NCI-H1694 treated with DMSO at 0.1 percent for 48 hours (cell line): ENCODE data around the gene RTF2.
A peak's percentile ranks its signal among the peaks of the same experiment; 100 is the strongest.

Experiments used
- DNase-seq: peaks from one replicate; lab custom pipeline; 2025; lab: John Stamatoyannopoulos, UW

The RTF2 gene, protein sequence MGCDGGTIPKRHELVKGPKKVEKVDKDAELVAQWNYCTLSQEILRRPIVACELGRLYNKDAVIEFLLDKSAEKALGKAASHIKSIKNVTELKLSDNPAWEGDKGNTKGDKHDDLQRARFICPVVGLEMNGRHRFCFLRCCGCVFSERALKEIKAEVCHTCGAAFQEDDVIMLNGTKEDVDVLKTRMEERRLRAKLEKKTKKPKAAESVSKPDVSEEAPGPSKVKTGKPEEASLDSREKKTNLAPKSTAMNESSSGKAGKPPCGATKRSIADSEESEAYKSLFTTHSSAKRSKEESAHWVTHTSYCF

DNA sequence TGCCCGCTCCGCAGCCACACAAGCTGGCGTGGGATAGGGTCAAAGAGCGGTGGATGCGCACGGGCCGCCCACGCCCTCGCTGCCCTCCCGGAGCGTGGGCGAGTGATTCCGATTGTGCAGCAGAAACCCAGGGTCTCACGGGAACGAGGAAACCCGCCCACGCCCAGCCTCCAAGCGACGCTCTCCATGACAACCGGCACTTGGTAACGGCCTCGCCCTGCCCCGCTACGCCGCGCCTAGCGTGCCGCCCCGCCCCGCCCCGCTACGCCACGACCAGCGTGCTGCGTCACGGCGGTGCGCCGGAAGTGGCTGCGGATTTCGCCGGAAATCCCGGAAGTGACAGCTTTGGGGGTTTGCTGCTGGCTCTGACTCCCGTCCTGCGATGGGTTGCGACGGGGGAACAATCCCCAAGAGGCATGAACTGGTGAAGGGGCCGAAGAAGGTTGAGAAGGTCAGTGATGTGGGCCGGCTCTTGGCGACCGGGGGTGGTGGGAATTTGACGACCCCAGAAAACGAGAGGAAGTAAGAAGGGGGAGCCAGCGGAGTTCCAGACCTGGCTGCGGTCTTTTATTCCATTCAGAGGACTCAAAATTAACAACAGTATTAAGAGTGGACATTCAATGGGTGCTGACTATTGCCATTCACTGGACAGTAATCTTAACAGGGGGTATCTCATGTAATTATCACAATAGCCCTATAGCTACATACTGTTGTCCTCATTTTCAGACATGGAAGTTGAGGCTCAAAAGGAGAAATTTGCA, at the start of gene RTF2:
RTF2 (plus strand) TSS at position 312 of the 761 bp plus-strand sequence; CDS start at position 383, 71 bp downstream.
- peak; percentile 43 for DNase-seq

DNA sequence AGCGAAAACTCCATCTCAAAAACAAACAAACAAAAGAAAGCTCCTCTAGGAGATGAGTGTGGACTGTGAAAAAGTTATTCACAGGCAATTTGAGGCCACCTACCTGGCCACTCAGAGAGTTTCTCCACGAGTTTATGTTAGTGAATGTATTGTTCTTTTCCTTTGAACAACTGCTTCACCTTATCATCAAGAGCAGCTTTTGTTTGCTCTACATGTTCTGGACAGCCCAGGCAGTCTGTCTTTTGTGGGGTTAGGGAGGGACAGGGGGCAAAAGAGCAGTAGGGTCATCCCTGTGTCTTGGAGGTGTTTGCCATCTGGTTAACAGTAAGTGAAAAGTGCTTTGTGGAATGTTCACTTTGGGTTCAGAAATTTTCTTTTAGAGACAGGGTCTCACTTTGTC, 48.4 kb upstream of the RTF2 start:
- DNase-seq: no peak

- DNase-seq: no peak
These were observed 47.3 kb upstream of the RTF2 start for GRCh38 chr20:56420940-56421688.

- no peak for DNase-seq
These were observed 46.2 kb upstream of the RTF2 start for GRCh38 chr20:56422076-56422823.

DNA sequence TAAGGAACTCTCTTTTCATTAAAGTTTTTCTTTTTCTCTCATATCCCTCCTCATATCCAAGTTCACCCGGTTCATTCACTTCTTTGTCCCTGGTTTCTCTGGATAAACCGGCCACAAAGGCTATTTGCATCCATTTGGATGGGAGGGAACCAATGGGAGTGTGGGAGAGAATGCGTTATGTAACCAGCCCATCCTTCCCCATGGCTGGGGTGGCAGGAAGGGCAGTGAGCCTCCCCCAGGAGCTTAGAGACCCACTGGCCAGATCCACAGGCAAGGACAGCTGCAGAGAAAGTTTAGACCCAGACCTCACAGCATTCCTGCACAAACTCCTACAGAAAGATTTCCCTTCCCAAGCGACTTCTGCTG, 45.6 kb upstream of the RTF2 start:
- no peak for DNase-seq

DNA sequence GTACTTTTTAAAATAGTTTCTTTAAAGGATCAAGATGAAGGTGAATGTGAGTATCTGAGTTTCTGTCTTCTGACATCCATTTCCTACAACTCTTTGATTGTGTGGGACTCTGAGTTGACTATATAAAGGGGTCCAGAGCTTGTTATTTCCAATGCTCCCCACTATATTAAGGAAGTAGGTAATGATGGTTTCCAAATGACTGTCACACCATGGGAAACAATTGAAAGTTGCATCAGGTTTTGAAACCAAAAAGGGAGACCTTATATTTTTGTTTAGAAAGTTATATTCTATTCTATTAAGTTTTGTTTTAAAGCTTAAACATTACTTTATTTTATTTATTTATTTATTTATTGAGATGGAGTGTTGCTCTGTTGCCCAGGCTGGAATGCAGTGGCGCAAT, 45.2 kb upstream of the RTF2 start:
- DNase-seq: no peak

DNA sequence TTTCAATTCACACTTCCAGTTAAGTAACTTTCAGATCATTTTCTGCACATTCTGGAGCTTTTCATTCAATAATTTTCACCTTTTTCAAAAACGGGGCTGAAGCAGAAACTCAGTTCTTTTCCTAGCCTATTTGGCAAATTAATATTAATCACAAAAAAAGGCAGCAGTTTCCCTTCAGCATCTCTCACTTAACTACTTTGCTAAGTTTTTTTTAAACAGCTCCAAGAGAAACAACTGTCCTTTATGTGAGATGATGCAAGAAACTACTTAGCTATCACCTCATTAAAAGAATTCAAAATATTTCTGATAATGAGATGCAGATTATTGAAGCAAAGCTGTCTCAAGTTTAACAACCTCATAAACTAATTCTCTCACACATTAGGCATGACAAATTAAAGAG, 44.5 kb upstream of the RTF2 start:
- no peak for DNase-seq

DNA sequence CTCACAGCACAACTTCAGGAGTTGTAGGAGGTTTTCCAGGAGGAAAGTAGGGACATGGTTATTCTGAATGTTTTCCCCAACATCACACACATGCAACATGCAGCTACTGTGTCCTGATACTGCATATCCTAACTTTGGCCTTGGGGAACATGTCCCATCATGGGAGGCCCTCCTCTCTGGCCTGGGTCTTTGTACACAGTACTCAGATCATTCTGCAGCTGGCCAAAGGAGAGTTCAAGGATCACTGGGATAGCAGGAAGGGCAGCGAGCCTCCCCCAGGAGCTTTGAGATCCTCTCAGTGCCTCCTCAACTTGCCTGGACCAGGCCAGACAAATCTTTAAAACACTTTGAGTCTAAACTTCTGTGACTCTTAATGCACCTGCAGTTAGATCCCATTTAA, 43.5 kb upstream of the RTF2 start:
- DNase-seq: no peak

DNA sequence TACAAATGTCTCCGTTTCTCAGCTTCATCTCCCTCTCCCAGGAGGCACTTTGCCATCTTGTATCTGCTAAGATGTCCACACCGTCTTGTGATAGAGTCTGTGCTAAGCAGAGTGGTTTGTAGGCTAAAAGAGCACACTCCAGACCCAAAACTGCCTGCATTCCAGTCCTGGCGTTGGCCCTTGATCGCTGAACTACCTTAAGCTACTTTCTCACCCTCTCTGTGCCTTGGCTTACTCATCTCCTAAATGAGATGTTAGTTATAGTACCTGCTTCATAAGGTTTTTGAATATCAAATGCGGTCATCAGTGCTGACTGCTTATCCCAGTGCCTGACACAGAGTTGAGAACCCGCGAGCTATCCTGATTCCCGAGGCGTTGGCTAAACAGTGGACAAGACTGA, 42.4 kb upstream of the RTF2 start:
- no peak for DNase-seq

DNA sequence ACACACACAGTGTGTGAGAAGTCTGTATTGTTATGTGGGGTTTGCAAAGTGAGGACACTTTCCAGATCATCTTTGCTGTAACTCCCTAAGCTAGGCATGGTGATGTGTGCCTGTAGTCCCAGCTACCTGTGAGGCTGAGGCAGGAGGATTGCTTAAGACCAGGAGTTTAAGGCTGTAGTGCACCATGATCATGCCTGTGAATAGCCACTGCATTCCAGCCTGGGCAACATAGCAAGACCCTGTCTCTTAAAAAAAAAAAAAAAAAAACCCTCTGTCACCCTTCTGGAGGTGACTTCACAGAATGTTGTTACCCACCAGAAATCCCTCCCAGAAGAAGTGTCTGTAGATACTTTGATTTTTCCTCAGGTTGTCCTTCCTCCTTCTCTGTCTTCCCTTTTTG, 41.5 kb upstream of the RTF2 start:
- no peak for DNase-seq

GRCh38 chr20:56427797-56428196, 40.6 kb upstream of the RTF2 start:
- no peak for DNase-seq

DNA sequence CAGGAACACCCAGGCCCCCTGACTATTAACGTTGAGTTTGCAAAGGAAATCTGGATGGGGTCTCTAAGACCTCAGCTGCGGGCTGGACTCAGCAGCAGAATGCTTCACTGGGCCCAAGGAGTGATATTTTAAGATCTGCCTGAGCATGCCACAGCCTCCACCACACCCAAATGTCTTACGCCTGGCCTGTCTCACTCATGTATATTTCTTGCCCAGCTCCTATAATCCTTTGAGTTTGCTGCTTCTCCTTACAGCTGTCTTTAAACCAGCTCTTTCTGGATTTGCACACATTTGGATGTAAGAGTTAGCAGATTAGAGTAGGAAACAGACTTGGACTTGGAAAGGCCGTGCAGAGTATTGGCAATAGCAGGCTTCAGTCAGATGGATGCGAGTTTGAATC, 40.0 kb upstream of the RTF2 start:
- DNase-seq: no peak

- DNase-seq: no peak
These were observed 39.5 kb upstream of the RTF2 start for GRCh38 chr20:56428881-56429280.

GRCh38 chr20:56429502-56429901, 38.9 kb upstream of the RTF2 start:
- no peak for DNase-seq

- no peak for DNase-seq
These were observed 38.5 kb upstream of the RTF2 start for GRCh38 chr20:56429941-56430340.

- no peak for DNase-seq
These were observed 38.0 kb upstream of the RTF2 start for GRCh38 chr20:56430461-56430860.

DNA sequence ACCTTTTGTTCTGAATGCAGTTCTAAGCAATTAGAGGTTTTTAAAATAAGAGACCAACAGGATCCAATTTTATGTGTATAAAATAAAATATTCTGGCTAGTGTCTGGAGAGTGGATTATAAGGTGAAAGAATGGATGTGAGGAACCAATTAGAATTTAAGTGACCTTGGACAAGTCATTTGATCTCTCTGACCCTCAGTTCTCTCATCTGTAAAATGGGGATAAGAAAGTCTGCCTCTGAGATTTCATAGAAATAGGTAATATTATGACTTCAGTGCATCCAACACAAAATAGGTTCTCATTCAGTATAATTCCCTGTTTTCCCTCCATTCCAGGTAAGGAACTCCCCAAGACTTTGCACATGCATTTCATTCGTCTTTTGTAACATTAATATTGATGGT, 37.5 kb upstream of the RTF2 start:
- DNase-seq: no peak

DNA sequence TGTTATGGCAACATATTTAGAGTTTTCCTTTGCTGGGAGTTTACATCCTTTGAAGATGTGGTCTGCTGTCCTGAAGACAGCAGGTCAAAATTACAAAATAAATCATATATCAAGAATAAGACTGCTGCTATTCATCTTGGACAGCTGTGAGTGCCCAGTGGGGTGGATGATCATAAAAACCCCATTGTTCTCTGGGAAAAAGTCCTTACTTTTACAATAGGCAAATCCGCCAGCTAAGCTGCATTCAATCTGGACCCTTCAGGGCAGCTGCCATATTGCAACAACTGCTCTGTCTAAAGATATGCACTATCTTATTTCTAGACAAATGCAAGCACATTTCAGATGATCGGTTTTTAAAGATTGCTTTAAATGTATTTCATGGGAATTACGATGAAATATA, 37.0 kb upstream of the RTF2 start:
- no peak for DNase-seq

DNA sequence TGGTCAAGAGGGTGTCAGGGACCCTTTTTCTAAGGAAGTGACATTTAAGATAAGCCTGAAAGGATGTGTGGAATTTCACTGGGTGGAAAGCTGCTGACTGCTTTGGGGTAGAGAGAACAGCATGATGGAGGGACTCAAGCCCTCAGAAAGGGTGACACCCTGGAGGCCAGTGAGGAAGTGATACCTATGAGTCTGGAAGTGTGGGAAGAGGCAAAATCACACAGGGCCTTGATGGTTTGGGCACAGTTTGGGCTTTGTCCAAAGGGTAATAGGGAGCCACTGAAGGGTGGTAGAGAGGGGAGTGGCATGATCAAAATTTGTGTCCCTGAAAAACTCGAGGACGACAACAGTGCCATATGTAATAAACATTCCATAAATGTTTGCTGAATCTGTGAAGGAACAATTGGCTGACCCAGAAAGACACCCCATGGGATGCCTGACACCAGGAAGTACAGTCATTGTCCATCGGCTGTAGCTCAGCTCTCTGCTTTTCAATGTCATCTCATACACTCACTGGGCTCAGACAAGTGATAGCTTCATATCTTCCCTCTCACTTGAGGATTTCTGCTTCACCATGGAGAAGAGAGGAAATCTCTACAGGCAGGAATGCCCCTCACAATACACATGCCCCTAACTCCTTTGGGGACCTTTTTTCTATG, 35.1 kb upstream of the RTF2 start:
- no peak for DNase-seq

DNA sequence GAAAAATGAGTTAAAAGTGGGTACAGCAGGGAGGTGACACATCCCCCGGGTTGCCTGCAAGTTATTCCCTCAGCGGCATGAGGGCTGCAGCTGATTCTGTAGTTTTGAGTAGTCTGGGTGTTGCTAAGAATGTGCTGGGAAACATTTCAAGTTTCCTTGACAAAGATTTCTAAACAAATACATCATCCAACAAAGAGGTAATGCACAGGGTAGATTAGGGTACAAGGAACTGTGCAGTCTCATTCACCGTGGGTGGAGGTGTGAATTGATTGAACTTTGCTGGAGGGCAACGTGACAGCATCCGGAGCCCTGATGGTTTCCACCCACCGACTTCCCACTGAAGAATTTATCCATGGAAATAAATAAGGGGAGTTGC, 34.6 kb upstream of the RTF2 start:
- DNase-seq: no peak

DNA sequence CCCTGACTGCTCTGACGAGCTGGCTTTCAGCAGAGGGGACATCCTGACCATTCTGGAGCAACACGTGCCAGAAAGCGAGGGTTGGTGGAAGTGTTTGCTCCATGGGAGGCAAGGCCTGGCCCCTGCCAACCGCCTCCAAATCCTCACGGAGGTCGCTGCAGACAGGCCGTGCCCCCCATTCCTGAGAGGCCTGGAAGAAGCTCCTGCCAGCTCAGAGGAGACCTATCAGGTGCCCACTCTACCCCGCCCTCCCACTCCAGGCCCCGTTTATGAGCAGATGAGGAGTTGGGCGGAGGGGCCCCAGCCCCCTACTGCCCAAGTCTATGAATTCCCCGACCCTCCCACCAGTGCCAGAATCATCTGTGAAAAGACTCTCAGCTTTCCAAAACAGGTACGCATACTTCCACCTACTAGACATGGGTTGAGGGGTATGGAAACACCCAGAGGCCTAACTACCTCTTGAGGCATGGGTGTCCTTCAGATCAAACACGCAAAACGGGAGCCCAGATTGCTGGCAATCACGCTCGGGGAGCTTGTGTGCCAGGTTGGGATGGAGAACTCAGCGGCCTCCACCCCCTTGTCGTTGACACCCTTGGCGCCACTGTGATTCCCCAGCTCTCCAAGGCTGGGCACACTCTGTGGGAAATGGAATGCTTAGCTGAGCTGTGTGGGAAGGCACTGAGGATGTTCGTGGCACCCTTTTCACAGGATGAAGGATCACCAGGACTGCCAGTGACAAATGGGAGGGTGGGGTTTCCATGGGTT, 31.0 kb upstream of the RTF2 start:
- DNase-seq: no peak
